Stimulated activated CD8-positive, alpha-beta memory T cell treated with anti-CD3 and anti-CD28 coated beads, Interleukin-15, amount 100 ng/mL, for 48 hours (primary cell): ENCODE results near the gene GSTA3.
"Not testable (repeated sequence)": the region's sequence is repeated elsewhere in the genome, so short reads cannot be mapped to it uniquely, and the experiment has no call there.

Experiments
- DNase-seq, 2 donors: peaks; one replicate each; pipeline ENCODE4 v3.0.0-alpha.2; 2020; ENCODE audit warnings: low read depth in 2 of 2

The GSTA3 gene

DNA sequence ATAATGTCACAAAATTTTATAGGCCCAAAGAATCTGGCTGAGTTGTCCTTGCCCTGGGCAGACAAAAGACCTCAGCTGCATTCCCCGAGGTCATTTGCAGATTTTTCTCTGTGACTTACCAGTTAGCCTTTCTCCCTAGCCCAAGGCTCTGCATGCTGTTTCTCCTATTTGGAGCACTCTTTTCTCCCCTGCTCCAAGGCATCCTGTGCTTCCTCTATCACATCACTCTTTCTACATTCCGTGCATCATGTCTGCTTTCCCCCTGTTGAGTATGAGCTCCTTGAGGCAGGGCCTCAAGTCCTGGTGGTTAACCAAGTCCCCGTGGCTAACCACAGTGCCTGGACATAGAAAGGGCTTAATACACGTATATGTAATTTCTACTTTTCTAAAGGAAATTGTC, 593 bp upstream of the GSTA3 start:
- no peak for DNase-seq

DNA sequence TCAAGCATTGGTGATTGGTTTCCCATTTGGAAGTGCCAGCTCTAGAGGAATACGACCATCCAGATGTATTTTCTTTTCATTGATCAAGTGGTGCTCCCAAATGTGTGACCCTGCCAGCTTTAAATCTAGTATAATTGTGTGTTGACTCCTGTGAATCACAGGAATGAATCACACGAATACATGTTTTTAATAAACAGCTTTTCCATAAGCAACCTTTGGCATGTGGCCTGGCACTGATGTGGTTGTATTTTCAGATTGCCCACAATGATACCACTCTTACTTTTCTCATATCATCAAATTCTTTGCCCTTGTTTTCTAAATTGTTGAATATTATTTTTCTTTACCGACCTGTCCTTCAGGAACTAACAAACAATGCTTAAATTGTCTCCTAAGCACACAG, 367 bp downstream of the GSTA3 start:
- no peak for DNase-seq

DNA sequence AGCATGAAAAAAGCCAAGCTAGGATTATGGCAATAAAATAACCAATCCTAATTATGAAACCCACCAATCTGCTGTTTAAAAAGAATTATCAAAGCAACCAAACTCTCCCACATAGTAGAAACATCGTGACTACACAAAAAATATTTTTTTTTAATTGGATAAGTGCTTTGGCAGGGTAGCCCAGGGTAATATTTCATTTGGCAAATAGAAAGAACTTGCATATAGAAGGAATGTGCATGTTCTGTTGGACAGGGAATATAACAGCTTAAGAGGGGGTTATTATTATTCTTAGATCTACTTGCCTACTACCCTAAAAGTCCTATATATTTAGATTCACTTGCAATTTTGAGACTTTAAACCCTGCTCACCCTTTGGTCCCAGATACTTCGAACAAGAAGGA, 972 bp downstream of the GSTA3 start:
- no peak for DNase-seq

DNA sequence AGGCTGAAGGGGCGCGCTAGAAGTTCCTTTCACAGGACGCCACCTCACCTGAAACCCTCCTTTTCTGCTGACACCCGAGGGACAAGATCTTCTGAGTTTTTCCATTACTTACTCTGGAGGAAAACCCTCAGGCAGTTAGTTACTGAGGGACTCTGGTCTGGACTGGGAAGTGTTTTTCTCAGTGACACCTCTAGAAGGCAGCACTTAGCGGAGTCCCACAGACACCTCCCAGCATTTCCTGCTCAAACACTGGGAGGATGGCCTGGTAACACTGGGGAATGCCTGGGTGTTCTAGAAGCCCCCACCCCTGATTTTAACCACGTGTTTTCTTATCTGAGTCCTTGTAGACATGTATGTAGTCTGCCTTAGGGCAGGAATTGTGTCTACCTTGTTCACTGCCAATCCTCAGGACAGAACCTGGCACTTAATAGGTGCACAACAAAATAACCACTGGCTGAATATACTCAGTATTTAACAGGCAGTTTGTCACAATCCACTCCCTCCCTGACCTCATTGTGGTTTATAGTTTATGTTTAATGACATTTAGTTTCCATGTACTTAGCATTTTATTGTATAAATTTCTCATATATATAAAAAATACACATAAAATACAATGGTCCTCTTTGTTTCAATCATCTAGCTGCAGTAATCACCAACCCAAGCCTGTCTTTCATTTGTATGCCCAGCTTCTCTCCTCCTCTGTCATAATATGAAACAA, 4.8 kb downstream of the GSTA3 start:
- DNase-seq = no peak

DNA sequence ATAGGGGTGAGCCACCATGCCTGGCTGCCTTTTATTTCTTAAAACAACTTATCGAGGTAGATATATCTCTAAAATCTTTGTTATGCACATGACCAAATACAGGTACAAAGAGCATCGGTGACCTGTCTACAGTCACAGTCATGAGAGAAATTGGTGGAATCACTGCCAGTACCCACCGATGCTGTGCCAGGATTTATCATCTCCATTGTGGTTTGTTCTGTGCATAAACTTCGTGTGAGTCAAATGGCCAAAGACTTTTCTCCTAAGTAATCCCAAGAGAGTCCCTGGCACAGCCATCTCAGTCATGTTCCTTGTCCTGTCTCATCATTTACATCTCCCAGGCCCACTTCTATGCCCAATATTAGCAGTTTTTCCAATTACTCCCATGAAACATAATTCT, 9.0 kb downstream of the GSTA3 start:
- no peak for DNase-seq

DNA sequence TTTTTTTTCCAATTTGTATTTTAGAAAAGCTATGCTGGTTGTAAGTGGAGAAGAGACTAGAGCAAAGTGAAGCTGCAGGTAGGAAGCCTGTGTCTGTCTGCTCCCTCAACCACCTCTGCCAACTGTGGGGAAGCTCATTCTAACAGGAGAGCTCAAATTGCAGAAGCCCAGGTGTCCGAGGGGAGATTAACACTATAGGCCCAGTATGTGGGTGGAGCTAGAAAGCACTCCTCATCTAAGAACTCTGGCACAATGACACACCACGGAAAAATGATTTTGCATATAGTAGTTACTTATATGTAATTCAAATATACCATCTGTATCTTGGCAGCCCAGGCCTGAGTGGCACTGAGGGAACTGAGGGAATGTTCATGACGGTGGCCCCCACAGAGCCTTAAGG, 13.7 kb downstream of the GSTA3 start:
- DNase-seq = not testable (repeated sequence)

DNA sequence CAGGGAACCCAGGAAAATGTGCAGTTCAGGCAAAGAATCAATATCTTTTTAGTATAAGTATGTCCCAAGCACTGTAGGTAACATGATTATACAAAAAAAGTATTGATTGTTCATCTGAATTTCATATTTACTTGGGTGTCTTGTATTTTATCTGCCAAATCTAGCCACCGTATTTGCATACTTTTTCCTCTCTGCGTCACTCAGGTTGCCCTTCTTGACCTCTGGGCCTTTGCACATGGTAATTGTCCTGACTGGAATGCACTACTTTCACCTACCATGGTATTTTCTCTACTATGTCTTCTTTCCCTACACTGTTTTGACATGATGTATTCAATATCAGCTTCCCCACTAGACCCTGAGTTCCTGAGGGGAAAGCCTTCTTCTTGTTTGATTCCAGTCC, 15.2 kb downstream of the GSTA3 start:
- no peak for DNase-seq

DNA sequence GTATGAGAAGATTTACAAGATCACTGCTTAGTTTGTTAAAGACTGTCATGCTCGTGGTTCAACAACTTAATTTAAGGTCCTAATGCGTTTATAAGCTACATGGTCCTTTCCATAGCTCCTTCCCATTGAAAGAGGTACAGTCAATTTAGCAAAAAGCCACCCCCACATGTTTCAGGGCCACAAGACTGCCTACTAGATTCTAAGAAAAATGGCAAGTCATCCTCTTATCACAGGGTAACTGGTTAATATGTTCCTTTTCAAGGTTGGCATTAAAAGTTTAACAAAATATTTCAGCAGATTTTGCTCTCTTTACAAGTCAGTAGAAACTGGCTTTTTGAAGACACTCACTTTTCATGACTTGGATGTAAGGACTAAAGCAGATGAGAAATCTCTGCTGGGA, 15.7 kb downstream of the GSTA3 start:
- DNase-seq = no peak

DNA sequence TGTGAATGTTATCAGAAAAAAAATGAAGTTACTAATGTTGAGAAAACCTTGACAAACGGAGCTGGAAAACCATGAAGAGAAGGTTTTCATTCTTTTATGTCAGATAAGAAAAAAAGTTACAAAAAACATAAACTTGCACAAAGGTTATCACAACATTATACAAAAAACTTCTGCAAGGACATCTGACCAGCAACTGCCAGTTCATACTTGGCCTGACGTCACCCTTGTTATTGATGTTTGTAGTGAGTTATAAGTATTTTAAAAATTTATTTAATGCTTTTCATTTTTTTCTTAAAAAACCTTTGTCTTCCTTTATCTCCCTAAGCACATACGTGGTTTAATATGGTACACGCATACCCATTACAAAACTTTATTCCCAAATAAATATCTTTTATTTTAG, 16.3 kb downstream of the GSTA3 start:
- no peak for DNase-seq

DNA sequence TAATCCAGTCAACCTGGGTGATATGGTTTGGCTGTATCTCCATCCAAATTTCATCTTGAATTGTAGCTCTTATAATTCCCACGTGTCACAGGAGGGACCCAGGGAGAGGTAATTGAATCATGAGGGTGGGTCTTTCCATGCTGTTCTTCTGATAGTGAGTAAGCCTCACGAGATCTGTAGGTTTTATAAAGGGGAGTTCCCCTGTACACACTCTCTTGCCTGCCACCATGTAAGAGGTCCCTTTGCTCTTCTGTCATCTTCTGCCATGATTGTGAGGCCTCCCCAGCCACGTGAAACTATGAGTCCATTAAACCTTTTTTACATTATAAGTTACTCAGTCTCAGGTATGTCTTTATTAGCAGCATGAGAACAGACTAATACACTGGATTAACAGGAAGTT, 19.5 kb downstream of the GSTA3 start:
- DNase-seq = no peak

DNA sequence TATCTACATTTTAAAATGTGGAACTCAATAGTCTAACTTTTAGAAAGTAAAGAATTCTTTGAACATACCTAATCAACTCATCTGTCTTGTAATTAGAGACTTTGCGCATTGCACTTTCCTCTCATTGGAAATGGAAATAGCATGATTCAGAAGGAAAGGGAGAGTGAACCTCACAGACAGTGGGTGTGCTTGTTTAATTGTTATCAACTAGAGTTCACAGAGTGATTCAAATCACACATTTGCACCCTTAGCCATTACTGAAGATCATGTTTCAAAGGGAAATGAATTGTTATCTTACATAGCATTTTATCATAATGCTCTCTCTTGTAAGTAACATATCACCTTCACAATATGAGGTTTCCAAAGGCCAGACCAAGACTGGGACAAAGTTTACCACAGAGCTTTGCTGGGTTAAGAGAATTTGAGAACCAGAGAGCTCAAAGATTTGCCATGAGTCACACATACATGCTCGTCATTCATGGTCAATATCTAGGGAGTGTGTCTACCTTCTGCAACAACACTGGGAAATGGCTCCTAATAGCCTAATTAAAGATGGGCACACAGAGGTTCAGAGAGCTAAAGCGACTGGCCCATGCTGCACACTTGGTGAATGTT, 21.5 kb downstream of the GSTA3 start:
- DNase-seq = no peak

DNA sequence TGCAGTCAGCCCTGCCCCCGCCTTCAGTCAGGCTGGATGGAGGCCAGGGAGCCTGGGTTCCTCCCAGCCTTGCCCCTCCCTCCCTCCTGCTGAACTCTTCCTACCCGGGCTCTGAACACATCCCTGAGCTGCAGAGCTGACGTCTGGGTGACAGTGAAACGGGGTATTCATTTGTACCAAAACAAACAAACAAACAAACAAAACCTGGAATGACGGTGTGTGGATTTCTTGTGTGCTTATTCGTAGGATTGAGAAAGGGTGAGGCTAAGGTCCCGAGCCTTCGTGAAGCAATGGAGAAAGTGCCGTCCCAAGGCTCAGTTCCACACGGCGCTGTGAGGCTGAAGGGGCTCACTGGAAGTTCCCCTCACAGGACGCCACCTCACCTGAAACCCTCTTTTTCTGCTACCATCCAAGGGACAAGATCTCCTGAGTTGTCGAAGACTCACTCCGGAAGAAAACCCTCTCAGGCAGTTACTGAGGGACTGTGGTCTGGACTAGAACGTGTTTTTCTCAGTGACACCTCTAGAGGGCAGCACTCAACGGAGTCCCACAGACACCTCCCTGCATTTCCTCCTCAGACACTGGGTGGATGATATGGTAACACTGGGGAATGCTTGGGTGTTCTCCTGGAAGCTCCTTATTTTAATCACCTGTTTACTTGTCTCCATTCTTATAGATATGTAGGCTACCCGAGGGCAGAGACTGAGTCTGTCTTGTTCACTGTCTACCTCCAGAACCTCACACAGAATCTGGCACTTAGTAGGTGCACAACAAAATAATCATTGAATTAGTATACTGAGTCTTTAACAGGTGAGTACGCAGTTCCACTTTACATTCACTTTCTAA, 27.3 kb downstream of the GSTA3 start:
- DNase-seq = peak; percentile 30 to 48

DNA sequence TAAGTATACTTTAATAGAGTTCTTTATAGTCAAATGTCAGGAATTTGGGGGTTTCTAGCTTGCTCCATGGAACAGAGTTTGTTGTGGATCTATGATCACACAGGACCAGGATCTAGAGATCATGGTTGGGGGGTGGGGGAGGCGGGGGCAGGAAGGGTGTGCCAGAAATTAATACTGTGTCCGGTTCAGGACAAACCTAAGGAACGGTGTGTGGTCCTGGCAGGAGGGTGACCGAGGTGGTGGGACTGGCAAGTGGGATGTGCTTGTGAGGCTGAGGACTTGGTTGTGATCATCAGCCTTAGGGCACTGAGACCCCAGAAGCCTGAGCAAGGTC, 27.9 kb downstream of the GSTA3 start:
- DNase-seq = no peak

DNA sequence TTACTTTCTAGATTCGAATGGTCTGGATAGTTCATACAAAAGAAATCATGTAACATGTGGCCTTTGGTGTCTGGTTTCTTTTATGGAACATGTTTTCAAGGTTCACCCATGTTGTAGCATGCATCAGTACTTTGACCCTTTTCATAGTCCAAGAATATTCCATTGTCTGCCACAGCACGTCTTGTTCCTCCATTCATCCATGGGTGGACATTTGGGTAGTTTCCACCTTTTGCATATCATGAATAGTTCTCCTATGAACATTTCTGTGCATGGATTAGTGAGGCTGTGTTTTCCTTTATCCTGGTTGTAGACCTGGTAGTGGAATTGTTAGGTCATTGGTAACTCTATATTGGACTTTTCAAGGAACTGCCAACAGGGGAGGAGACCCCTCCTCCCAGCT, 31.7 kb downstream of the GSTA3 start:
- DNase-seq = no peak

DNA sequence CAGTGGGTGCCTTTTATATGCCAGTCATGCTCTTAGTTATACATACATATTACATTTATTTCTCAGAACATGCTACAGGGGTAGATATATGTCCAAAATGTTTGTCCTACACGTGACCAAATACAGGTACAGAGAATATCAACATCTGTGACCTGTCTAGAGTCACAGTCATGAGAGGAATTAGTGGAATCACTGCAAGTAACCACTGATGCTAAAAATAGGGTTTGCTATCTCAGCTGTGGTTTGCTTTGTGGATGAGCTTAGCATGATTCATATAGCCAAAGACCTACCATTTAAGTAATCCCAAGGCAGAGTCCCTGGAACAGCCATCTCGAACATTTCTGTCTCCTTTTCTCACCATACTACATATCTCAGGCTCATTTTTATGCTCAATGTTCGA, 32.3 kb downstream of the GSTA3 start:
- no peak for DNase-seq

DNA sequence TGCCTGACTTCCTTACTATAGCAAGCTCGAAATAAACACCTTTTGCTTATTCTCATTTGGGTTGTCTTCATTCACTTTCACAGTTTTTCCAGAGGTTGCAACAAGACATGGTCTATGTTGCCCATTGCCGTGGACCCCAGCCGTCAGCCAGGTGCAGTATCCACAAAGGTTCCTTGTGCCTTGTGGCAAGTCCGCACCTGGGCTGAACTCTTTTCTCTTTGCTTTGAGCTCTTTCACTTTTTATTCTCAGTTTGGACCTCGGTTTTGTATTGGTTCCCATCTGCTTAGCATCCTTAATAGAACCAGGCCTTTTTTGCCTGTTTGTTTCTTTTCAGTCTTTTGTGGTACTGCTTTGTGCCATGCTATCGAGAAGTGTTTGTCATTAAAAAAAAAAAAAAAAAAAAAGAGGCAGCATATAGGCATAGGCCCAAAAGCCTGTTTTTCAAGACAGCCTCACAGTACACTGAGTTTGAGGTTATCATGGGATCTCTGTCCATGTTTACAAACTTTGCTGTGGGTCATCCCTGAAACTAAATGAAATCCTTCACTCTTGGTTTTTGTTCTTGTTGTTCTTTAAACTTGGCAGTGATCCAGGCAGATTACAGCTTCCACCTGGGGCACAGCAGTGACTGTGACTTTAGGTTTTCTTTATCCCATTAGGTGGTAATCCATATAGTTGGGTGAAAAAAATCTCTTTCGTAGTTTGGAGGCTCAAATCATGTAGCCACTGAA, 33.3 kb downstream of the GSTA3 start:
- DNase-seq = no peak

DNA sequence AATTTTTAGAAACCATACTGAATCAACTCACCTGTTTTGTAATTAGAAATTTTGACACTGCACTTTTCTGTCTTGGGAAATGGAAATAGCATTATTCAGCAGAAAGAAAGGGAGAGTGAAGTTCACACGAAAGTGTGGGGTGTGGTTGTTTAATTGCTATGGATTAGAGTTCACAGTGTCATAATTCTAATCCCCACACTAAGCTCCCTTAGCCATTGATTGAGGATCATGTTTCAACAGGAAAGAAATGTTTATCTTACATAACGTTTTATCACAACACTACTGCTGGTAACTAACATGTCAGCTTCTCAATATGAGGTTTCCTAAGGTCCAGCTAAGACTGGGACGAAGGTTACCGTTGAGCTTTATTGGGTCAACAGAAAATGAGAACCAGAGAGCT, 37.5 kb downstream of the GSTA3 start:
- no peak for DNase-seq

DNA sequence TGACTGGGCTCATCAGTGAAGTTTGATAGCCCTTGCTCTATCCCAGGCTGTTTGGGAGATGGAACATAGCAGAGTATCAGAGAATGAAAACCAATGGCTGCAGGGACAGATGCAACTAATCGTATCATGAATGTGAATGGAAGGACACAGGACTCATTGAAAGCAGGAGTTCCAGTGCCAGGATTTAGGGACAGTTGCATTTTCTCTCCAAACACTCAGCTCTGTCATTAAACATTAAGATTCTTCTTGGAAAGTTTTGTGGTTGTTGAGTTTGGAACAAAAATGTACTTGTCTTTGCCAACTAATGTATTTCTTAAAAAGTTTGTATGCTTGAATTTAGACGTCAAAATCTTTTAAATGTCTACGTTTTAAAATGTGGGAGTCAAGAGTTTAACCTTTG, 37.9 kb downstream of the GSTA3 start:
- DNase-seq = no peak

DNA sequence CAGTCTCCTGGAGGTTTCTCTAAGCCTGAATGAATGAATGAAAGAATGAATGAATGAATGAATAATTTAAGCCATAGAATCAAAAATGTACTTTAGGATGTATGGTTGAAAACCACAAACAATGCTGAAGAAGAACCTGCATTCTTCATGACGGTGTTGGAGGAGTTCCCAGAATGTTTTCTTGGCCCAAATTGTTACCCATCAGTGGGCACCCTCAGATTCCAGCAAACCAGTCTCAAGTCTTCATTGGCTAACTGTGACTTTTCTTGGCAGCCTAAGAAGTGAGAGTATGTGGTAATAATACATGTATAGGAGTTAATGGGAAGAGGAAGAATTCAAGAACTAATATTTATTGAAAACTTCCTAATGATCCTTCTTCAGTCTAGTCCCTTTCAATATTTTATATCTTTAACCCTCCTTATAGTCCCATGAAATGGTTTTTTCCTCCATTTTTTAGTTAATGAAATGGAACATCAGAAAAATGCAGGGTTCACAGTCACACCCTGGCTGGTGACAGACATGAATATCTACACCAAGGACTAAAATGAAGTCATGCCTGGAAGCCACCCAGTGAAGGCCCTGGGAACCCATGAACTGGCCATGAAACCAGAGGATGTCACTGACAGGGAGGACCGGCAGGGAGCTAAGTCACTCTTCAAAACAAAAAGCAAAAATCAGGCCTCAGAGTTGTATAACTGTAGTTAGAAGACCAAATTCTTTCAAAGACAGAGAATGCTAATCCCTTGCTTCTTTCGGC, 39.0 kb downstream of the GSTA3 start:
- not testable (repeated sequence) for DNase-seq

DNA sequence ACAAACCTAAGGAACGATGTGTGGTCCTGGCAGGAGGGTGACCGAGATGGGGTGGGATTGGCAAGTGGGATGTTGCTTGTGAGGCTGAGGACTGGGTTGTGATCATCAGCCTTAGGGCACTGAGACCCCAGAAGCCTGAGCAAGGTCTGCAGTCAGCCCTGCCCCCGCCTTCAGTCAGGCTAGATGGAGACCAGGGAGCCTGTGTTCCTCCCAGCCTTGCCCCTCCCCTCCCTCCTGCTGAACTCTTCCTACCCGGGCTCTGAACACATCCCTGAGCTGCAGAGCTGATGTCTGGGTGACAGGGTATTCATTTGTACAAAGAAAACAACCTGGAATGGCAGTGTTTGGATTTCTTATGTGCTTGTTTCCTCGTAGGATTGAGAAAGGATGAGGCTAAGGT, 40.6 kb downstream of the GSTA3 start:
- DNase-seq = not testable (repeated sequence)

DNA sequence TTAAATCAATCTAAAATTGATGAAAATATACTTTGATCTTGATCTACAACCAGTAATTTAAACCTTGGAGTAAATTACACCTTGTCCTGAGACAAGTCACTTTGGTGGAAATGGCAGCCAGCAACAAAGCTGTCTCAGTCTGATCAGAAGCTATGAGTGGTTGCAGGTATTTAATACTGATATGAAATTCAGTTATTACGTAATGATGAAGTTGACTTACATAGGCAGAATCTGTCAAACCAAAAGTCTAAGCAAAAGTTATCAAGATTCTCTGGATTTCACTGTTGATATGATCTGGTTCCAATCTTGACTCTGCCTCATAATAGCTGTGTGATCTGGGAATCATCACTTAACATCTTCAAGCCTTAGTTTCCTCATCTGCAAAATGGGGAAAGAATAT, 41.3 kb downstream of the GSTA3 start:
- DNase-seq = no peak

DNA sequence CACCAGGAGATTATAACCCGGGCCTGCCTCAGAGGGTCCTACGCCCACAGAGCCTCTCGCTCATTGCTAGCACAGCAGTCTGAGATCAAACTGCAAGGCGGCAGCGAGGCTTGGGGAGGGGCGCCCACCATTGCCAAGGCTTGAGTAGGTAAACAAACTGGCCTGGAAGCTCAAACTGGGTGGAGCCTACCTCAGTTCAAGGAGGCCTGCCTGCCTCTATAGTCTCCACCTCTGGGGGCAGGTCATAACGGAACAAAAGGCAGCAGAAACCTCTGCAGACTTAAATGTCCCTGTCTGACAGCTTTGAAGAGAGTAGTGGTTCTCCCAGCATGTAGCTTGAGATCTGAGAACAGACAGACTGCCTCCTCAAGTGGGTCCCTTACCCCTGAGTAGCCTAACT, 48.3 kb downstream of the GSTA3 start:
- DNase-seq = not testable (repeated sequence)
